HepG2 (cell line): ENCODE data around the gene TK1. TPM values are rescaled to one million over a fixed set of nuclear protein-coding genes. Genes with fewer than 3 reads are reported as not detected.

Experiments used
- ATAD3A ChIP-seq: sonication (generic); formaldehyde crosslinking; IDR thresholded peaks from 2 replicates; pipeline ENCODE4 v1.4.0; 2020; ENCODE audit warnings: missing genetic modification reagents
- MAZ ChIP-seq, 2 experiments: sonication (generic) in 1 of 2; formaldehyde crosslinking in 1 of 2; IDR thresholded peaks; 2 replicates each; pipeline versions ENCODE4 v1.5.0 to v1.6.1; 2012 to 2020; ENCODE audit warnings: low read depth in 2 of 2, mild to moderate bottlenecking in 2 of 2, borderline replicate concordance in 1 of 2, improper control_type of control experiment in 1 of 2, low read length in 1 of 2, missing genetic modification reagents in 1 of 2, moderate library complexity in 1 of 2
- PAWR ChIP-seq: sonication (generic); formaldehyde crosslinking; IDR thresholded peaks from 2 replicates; pipeline ENCODE4 v1.4.0; 2020; ENCODE audit warnings: missing genetic modification reagents, mild to moderate bottlenecking, borderline replicate concordance
- SAFB2 ChIP-seq: sonication (generic); formaldehyde crosslinking; IDR thresholded peaks from 2 replicates; pipeline ENCODE4 v1.5.1; 2020; ENCODE audit warnings: missing genetic modification reagents, low read depth, mild to moderate bottlenecking, borderline replicate concordance
- ZNF44 ChIP-seq: sonication (generic); formaldehyde crosslinking; IDR thresholded peaks from 2 replicates; pipeline ENCODE4 v1.5.1; 2020; ENCODE audit warnings: mild to moderate bottlenecking, missing genetic modification reagents
- ZNF572 ChIP-seq: sonication (generic); formaldehyde crosslinking; IDR thresholded peaks from 2 replicates; pipeline ENCODE4 v1.5.1; 2020; ENCODE audit warnings: mild to moderate bottlenecking, missing genetic modification reagents
- ZNF724P ChIP-seq: sonication (generic); formaldehyde crosslinking; IDR thresholded peaks from 2 replicates; pipeline ENCODE4 v1.8.0; 2022; ENCODE audit warnings: missing genetic modification reagents, borderline replicate concordance
- ZNF747 ChIP-seq: sonication (generic); formaldehyde crosslinking; IDR thresholded peaks from 2 replicates; pipeline ENCODE4 v1.8.1; 2023; ENCODE audit warnings: missing genetic modification reagents, mild to moderate bottlenecking, borderline replicate concordance
- ZNF772 ChIP-seq: sonication (generic); formaldehyde crosslinking; IDR thresholded peaks from 2 replicates; pipeline ENCODE4 v1.5.0; 2020; ENCODE audit warnings: mild to moderate bottlenecking, missing genetic modification reagents
- ZSCAN9 ChIP-seq: IDR thresholded peaks from 2 replicates; pipeline ENCODE4 v1.6.1; 2016; ENCODE audit warnings: borderline replicate concordance
- polyA plus RNA-seq, 8 experiments: library from polyadenylated mRNA; depleted of rRNA in 3 of 8; stranded (reverse) in 7 of 8; unstranded in 1 of 8; fragments of >200 nt; fragmentation: Illumina TruSeq in 4 of 8; extraction: Trizol in 4 of 8; gene quantifications; 2 replicates each; pipeline versions ENCODE4 v1.2.1 to v1.2.3, GENCODE V29; 2011 to 2016; ENCODE audit warnings: low read depth in 4 of 8, missing spikeins in 1 of 8, mixed read lengths in 1 of 8; ENCODE audit not compliant: insufficient read depth in 1 of 8
- total RNA-seq, 5 experiments: library from RNA; depleted of rRNA; stranded (reverse); fragments of >200 nt; fragmentation: Illumina TruSeq; extraction: Trizol; gene quantifications; 2 replicates each; pipeline ENCODE4 v1.2.3, GENCODE V29; 2016; ENCODE audit warnings: low read depth in 1 of 5
- TF ChIP-seq, protein P1 (sequence below): sonication (generic); formaldehyde crosslinking; IDR thresholded peaks from 2 replicates; pipeline ENCODE4 v1.5.1; 2020; ENCODE audit warnings: missing genetic modification reagents, mild to moderate bottlenecking, borderline replicate concordance
- TF ChIP-seq, protein P2 (sequence below): sonication (generic); formaldehyde crosslinking; IDR thresholded peaks from 2 replicates; pipeline ENCODE4 v1.9.0; 2022; ENCODE audit warnings: missing genetic modification reagents, mild to moderate bottlenecking, borderline replicate concordance
- TF ChIP-seq, protein P3 (sequence below): sonication (generic); formaldehyde crosslinking; IDR thresholded peaks from 2 replicates; pipeline ENCODE4 v1.4.0; 2020; ENCODE audit warnings: missing genetic modification reagents
- TF ChIP-seq, protein P4 (sequence below): sonication (generic); formaldehyde crosslinking; IDR thresholded peaks from 2 replicates; pipeline ENCODE4 v1.4.0; 2020; ENCODE audit warnings: missing genetic modification reagents
- TF ChIP-seq, protein P5 (sequence below): sonication (generic); formaldehyde crosslinking; IDR thresholded peaks from 2 replicates; pipeline ENCODE4 v1.4.0; 2020; ENCODE audit warnings: missing genetic modification reagents, borderline replicate concordance

TK1 gene
- total and polyA plus RNA-seq, 2 of the 13 experiments (the other 11 are each of a cell fraction or from before 2014, with no cell fraction given): 45.0 to 96.0 TPM

DNA sequence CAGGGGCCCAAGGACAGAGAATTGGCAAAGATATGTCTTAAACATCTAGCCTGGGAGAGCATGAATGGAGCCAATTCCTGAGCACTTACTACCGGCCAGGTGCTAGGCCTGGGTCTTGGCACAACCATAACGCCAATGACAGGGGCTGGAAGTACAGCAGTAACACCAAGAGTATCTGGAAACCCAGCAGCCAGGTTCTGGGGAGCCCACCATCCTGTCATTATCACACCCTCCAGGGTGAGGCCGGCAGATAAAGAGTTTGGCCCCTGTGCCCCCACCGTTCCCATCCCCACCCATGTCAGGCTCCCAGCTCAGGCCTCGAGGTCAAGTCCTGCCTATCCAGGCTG lies 56.8 kb downstream of the TK1 start (continued):
- TF ChIP-seq MAZ (IDR thresholded peaks at IDR 0.05; ENCODE audit: borderline replicate concordance, low read depth, low read length) (no peak), MAZ (CRISPR knock-in tag; IDR thresholded peaks at IDR 0.05; ENCODE audit: low read depth) (0 out of 2 replicates have a peak, but pooled peaks have one; percentile 55), ZNF44 (CRISPR knock-in tag) (no peak), ZNF572 (CRISPR knock-in tag) (0 out of 2 replicates have a peak, but pooled peaks have one; percentile 0), ZNF724P (CRISPR knock-in tag) (no peak), ZNF772 (CRISPR knock-in tag) (0 out of 2 replicates have a peak, but pooled peaks have one; percentile 79), PAWR (CRISPR knock-in tag) (no peak), ATAD3A (CRISPR knock-in tag) (no peak), ZSCAN9 (CRISPR knock-in tag) (0 out of 2 replicates have a peak, but pooled peaks have one; percentile 12), SAFB2 (CRISPR knock-in tag) (0 out of 2 replicates have a peak, but pooled peaks have one; percentile 32), ZNF747 (0 out of 2 replicates have a peak, but pooled peaks have one; percentile 48)
- TF ChIP-seq, protein P1, sequence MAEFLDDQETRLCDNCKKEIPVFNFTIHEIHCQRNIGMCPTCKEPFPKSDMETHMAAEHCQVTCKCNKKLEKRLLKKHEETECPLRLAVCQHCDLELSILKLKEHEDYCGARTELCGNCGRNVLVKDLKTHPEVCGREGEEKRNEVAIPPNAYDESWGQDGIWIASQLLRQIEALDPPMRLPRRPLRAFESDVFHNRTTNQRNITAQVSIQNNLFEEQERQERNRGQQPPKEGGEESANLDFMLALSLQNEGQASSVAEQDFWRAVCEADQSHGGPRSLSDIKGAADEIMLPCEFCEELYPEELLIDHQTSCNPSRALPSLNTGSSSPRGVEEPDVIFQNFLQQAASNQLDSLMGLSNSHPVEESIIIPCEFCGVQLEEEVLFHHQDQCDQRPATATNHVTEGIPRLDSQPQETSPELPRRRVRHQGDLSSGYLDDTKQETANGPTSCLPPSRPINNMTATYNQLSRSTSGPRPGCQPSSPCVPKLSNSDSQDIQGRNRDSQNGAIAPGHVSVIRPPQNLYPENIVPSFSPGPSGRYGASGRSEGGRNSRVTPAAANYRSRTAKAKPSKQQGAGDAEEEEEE (CRISPR knock-in tag): 0 out of 2 replicates have a peak, but pooled peaks have one; percentile 25
- TF ChIP-seq, protein P2, sequence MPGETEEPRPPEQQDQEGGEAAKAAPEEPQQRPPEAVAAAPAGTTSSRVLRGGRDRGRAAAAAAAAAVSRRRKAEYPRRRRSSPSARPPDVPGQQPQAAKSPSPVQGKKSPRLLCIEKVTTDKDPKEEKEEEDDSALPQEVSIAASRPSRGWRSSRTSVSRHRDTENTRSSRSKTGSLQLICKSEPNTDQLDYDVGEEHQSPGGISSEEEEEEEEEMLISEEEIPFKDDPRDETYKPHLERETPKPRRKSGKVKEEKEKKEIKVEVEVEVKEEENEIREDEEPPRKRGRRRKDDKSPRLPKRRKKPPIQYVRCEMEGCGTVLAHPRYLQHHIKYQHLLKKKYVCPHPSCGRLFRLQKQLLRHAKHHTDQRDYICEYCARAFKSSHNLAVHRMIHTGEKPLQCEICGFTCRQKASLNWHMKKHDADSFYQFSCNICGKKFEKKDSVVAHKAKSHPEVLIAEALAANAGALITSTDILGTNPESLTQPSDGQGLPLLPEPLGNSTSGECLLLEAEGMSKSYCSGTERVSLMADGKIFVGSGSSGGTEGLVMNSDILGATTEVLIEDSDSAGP (CRISPR knock-in tag): 0 out of 2 replicates have a peak, but pooled peaks have one; percentile 41
- TF ChIP-seq, protein P3, sequence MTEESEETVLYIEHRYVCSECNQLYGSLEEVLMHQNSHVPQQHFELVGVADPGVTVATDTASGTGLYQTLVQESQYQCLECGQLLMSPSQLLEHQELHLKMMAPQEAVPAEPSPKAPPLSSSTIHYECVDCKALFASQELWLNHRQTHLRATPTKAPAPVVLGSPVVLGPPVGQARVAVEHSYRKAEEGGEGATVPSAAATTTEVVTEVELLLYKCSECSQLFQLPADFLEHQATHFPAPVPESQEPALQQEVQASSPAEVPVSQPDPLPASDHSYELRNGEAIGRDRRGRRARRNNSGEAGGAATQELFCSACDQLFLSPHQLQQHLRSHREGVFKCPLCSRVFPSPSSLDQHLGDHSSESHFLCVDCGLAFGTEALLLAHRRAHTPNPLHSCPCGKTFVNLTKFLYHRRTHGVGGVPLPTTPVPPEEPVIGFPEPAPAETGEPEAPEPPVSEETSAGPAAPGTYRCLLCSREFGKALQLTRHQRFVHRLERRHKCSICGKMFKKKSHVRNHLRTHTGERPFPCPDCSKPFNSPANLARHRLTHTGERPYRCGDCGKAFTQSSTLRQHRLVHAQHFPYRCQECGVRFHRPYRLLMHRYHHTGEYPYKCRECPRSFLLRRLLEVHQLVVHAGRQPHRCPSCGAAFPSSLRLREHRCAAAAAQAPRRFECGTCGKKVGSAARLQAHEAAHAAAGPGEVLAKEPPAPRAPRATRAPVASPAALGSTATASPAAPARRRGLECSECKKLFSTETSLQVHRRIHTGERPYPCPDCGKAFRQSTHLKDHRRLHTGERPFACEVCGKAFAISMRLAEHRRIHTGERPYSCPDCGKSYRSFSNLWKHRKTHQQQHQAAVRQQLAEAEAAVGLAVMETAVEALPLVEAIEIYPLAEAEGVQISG (CRISPR knock-in tag): 0 out of 2 replicates have a peak, but pooled peaks have one; percentile 12
- TF ChIP-seq, protein P4, sequence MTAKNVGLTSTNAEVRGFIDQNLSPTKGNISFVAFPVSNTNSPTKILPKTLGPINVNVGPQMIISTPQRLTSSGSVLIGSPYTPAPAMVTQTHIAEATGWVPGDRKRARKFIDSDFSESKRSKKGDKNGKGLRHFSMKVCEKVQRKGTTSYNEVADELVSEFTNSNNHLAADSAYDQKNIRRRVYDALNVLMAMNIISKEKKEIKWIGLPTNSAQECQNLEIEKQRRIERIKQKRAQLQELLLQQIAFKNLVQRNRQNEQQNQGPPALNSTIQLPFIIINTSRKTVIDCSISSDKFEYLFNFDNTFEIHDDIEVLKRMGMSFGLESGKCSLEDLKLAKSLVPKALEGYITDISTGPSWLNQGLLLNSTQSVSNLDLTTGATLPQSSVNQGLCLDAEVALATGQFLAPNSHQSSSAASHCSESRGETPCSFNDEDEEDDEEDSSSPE: no peak
- TF ChIP-seq, protein P5, sequence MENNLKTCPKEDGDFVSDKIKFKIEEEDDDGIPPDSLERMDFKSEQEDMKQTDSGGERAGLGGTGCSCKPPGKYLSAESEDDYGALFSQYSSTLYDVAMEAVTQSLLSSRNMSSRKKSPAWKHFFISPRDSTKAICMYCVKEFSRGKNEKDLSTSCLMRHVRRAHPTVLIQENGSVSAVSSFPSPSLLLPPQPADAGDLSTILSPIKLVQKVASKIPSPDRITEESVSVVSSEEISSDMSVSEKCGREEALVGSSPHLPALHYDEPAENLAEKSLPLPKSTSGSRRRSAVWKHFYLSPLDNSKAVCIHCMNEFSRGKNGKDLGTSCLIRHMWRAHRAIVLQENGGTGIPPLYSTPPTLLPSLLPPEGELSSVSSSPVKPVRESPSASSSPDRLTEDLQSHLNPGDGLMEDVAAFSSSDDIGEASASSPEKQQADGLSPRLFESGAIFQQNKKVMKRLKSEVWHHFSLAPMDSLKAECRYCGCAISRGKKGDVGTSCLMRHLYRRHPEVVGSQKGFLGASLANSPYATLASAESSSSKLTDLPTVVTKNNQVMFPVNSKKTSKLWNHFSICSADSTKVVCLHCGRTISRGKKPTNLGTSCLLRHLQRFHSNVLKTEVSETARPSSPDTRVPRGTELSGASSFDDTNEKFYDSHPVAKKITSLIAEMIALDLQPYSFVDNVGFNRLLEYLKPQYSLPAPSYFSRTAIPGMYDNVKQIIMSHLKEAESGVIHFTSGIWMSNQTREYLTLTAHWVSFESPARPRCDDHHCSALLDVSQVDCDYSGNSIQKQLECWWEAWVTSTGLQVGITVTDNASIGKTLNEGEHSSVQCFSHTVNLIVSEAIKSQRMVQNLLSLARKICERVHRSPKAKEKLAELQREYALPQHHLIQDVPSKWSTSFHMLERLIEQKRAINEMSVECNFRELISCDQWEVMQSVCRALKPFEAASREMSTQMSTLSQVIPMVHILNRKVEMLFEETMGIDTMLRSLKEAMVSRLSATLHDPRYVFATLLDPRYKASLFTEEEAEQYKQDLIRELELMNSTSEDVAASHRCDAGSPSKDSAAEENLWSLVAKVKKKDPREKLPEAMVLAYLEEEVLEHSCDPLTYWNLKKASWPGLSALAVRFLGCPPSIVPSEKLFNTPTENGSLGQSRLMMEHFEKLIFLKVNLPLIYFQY (CRISPR knock-in tag): 0 out of 2 replicates have a peak, but pooled peaks have one; percentile 5
